Nephron progenitor cell (in vitro differentiated cells): ENCODE measurements around the gene B3GAT1.
A peak's percentile ranks its signal among the peaks of the same experiment; 100 is the strongest.

Source experiments
- DNase-seq: peaks from one replicate; pipeline ENCODE4 v3.0.0; 2021
- H3K27ac Mint-ChIP-seq: 2 replicates; pipeline ENCODE4 v1.8.0; 2021; ENCODE audit warnings: mild to moderate bottlenecking, moderate library complexity, mixed read lengths
- H3K27me3 Mint-ChIP-seq: 2 replicates; pipeline ENCODE4 v1.8.0; 2021; ENCODE audit warnings: mild to moderate bottlenecking, low read depth, mixed read lengths; ENCODE audit not compliant: poor library complexity
- H3K36me3 Mint-ChIP-seq: 2 replicates; pipeline ENCODE4 v1.8.0; 2021; ENCODE audit warnings: low read depth, mixed read lengths
- H3K4me1 Mint-ChIP-seq: 2 replicates; pipeline ENCODE4 v1.8.0; 2021; ENCODE audit warnings: mixed read lengths
- H3K4me3 Mint-ChIP-seq: 2 replicates; pipeline ENCODE4 v1.8.0; 2021; ENCODE audit warnings: mild to moderate bottlenecking, moderate library complexity, mixed read lengths
- H3K9me3 Mint-ChIP-seq: 2 replicates; pipeline ENCODE4 v1.8.0; 2021; ENCODE audit warnings: mild to moderate bottlenecking, moderate library complexity, mixed read lengths
- TF ChIP-seq, protein P1 (sequence below): fragments of 200-600 bp; sonication (generic); IDR thresholded peaks from 2 replicates; pipeline ENCODE4 v1.5.0; 2021; ENCODE audit warnings: antibody characterized with exemption

B3GAT1 gene

DNA sequence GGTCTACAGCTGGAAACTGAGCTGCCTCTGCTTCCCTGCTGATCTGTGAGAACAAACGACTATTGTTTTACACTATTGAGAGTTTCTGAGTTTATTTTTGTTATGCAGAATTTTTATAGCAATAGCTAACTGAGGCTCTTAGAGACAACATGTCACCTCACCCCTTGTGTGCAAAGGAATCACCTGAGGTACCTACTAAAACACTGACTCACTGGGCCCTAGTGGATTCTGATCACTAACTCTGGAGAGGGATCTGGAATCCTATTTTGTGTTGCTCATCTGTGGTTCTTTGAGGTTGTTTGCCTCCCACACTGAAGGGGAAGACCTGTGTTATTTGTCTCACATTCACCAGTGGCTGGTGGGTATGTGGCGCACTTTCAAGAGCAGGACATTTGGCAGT, 13.4 kb upstream of the B3GAT1 start:
- H3K27ac Mint-ChIP-seq, result no peak overlapping the region
- H3K9me3 Mint-ChIP-seq, result no peaks in the 10 kb centered on the region
- H3K4me1 Mint-ChIP-seq, result peaks cover 13% of the 10 kb centered on the region
- no peak overlapping the region for H3K4me3 Mint-ChIP-seq
- peaks cover 13% of the 10 kb centered on the region for H3K27me3 Mint-ChIP-seq
- DNase-seq, result no peak
- H3K36me3 Mint-ChIP-seq, result no peaks in the 10 kb centered on the region
- TF ChIP-seq, protein P1, sequence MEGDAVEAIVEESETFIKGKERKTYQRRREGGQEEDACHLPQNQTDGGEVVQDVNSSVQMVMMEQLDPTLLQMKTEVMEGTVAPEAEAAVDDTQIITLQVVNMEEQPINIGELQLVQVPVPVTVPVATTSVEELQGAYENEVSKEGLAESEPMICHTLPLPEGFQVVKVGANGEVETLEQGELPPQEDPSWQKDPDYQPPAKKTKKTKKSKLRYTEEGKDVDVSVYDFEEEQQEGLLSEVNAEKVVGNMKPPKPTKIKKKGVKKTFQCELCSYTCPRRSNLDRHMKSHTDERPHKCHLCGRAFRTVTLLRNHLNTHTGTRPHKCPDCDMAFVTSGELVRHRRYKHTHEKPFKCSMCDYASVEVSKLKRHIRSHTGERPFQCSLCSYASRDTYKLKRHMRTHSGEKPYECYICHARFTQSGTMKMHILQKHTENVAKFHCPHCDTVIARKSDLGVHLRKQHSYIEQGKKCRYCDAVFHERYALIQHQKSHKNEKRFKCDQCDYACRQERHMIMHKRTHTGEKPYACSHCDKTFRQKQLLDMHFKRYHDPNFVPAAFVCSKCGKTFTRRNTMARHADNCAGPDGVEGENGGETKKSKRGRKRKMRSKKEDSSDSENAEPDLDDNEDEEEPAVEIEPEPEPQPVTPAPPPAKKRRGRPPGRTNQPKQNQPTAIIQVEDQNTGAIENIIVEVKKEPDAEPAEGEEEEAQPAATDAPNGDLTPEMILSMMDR, result no peak

DNA sequence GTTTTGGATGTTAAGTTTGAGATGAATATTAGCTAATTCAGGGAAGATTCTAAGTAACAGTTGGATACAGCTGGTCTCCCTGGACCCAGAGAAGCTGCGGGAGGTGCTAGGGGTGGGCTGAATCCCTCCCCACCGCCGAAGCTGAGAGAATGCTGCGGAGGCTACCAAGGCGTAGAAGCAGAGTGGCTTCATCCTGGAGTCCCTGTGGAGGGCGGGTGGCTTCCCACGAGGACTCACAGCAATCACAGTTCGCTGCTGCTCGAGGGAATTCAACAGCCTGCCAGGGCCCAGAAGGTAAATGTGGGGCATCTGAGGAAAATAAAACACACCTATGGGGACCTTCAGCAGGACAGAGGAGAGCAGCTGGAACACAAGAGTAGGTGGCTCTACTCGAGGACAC, 11.1 kb upstream of the B3GAT1 start:
- Mint-ChIP-seq H3K4me1 (peaks cover 13% of the 10 kb centered on the region), H3K27ac (no peak overlapping the region), H3K27me3 (peaks cover 18% of the 10 kb centered on the region), H3K4me3 (no peak overlapping the region), H3K36me3 (no peaks in the 10 kb centered on the region), H3K9me3 (no peaks in the 10 kb centered on the region)
- TF ChIP-seq, protein P1, result no peak
- no peak for DNase-seq

DNA sequence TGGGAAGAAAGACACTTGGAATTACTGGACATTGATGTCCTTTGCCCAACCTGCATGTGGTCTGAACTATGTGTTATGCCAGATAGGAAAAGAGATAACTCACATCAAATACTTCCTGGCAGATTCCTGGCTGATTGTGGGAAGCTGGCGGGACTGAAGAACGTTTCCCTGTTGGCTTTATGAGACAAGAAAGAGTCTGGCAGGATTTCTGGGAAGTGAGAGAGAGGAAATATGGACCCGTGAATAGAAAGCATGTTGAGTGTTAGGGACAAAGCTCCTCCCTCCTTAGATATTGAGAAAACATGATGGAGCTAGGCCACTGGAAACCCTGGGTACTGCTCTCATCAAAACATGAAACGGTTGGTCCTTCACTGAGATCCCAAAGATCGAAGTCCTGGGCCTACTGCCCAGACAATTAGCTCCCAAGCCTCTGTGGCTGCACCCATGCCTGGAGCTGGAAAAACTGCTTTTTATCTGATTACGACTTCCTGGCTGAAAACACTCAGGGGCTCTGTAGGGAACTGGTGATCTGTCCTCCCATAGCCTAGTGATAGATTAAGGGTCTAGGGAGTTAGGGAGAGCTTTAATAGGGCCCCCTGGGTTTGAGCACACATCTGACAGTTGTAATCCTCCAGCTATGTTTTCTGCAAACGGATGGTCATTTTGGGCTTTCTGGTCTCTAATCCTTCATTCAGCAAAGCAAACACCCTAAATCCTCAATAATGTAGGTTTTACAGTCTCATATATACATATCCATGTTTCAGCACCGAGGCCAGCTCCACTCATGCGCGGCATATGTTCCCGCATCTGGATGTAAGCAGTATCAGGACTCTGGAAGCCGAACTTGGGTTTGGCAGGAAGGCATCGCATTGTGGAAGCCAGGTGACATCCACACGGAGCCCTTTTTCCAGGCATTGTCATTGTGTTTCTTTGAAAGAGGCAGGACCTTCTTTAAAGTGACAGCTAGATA, 6.1 kb upstream of the B3GAT1 start:
- DNase-seq, result peak; percentile 67
- Mint-ChIP-seq H3K27me3 (peaks cover 63% of the 10 kb centered on the region), H3K9me3 (no peaks in the 10 kb centered on the region), H3K4me3 (no peak overlapping the region), H3K36me3 (no peaks in the 10 kb centered on the region), H3K27ac (no peak overlapping the region), H3K4me1 (peaks cover 18% of the 10 kb centered on the region)
- TF ChIP-seq, protein P1, result no peak

DNA sequence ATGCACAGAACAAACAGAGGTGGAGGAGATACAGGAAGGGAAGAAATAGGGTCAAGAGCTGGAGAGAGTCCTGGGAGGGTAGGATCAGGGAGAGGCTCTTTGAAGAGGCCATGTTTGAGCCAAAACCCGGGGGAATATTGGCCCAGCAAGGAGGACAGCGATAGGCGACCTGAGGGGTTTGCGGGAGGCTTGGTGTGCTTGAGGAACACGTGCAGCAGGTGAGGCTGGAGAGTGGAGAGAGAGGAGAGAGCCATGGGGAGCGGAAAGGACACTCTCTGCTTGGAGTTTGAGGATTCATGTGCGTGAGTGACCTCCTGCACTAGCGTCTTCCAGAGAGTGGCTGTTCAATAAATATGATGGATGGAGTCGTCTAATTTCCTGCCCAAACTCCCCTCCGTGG, 4.7 kb upstream of the B3GAT1 start:
- peaks cover 18% of the 10 kb centered on the region for H3K4me1 Mint-ChIP-seq
- no peaks in the 10 kb centered on the region for H3K9me3 Mint-ChIP-seq
- H3K27me3 Mint-ChIP-seq, result peaks cover 58% of the 10 kb centered on the region
- DNase-seq, result no peak
- H3K27ac Mint-ChIP-seq, result no peak overlapping the region
- TF ChIP-seq, protein P1, result no peak
- no peak overlapping the region for H3K4me3 Mint-ChIP-seq
- no peaks in the 10 kb centered on the region for H3K36me3 Mint-ChIP-seq

DNA sequence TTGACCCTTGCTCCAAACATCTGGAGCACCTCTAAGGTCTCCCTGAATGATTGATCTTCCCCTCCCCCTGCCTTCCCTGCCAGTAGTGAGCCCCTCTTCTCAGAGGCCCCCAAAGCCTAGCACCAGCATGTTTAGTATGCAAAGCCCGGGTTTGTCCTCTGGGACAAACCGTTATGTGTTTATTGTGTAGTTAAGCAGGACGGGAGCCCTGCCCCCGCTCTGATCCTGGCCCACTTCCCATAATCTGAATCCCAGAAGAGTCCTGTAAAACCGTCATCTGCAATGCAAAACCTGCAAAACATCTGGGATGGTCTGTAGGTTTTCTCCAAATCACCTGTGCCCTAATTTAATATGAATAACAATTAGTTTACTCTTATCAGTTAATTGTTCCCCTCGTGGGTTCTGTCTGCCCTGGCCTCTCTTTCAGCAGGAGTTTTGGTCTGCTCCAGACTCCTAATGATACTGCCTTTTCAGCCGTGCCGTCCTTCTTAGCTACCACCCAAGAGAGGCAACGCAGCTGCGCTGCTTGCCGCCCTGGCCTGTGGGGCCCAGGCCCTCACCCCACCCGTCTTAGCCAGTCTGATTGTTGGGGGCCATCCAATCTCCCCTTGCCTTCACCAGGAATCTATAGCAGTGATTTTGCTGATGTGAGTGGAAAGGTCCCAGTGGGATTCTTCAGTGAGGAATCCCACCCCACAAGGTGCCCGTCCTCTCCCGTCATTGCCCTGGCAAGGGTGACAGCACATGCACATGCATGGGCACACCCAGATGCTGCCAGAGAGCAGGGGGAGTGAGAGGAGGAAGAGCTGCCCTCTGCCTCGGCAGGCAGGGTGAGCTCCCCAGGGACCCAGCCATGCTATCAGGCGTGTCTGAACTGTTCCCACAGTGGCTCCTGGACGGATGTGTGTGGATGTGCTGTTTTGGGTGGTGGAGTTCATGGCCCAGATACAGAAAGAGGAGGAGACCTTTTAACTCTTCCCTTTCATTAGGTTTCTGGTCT, 3.0 kb upstream of the B3GAT1 start:
- no peak for DNase-seq
- Mint-ChIP-seq H3K36me3 (no peaks in the 10 kb centered on the region), H3K9me3 (no peaks in the 10 kb centered on the region), H3K27me3 (peaks cover 73% of the 10 kb centered on the region), H3K4me3 (peak overlapping the region; percentile 20), H3K27ac (no peak overlapping the region), H3K4me1 (peaks cover 25% of the 10 kb centered on the region)
- TF ChIP-seq, protein P1, result no peak
